Choroid plexus epithelial cell (primary cell): ENCODE measurements around the gene GLCE.

Source experiments
- DNase-seq: peaks from one replicate; pipeline ENCODE4 v3.0.0-alpha.2; 2010; ENCODE audit warnings: low read depth
- H3K4me3 ChIP-seq: 2 replicates; pipeline ENCODE4 v1.5.1; 2011; ENCODE audit warnings: low read depth, mild to moderate bottlenecking, control low read depth, low read length, moderate library complexity
- TF ChIP-seq, protein P1 (sequence below): conservative IDR thresholded peaks from 2 replicates; pipeline ENCODE4 v1.5.1; 2011; ENCODE audit warnings: low read depth, mild to moderate bottlenecking, control low read depth, inconsistent platforms, low read length, moderate library complexity

GLCE gene

DNA sequence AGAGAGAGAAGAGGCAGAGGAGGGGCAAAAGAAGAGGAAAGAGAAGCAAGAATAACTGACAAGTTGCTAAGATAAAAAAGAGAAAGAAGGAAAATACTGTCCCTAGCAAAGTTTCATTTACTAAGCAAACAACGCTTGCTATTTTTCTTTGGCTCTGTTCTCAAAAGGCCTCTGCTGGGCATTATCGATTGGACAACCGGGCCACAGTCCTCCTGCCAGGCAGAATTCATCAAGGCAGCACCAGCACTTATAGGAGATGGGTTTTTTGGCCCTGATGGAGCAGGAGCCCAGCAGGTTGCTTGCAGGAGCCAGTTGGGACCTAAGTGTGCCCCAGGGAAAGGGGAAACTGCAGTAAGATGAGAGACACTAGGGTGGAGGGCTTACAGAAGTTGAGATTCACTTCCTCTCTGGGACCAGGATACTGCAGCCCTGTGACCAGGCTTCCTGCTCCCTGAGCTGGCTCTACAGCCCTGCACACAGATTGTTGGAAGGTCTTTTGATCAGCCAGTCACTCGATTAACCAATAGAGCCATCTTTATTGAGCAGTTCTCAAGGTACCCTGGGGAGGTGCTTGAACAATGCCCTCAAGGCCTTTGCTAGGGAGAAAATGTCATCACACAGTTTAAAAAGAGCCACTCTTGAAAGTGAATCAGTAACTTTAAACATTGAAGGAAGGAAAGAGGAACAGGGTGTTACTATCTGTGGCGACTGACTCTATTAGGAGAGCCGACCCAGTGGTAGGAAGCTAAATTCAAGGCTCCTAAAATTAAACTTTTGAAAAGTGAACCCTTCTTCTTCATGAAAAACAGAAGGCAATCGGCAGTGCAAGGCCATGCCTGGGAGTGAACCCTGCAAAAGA lies 28.8 kb upstream of the GLCE start:
- no peak for DNase-seq
- TF ChIP-seq, protein P1, sequence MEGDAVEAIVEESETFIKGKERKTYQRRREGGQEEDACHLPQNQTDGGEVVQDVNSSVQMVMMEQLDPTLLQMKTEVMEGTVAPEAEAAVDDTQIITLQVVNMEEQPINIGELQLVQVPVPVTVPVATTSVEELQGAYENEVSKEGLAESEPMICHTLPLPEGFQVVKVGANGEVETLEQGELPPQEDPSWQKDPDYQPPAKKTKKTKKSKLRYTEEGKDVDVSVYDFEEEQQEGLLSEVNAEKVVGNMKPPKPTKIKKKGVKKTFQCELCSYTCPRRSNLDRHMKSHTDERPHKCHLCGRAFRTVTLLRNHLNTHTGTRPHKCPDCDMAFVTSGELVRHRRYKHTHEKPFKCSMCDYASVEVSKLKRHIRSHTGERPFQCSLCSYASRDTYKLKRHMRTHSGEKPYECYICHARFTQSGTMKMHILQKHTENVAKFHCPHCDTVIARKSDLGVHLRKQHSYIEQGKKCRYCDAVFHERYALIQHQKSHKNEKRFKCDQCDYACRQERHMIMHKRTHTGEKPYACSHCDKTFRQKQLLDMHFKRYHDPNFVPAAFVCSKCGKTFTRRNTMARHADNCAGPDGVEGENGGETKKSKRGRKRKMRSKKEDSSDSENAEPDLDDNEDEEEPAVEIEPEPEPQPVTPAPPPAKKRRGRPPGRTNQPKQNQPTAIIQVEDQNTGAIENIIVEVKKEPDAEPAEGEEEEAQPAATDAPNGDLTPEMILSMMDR: no peak
- H3K4me3 ChIP-seq: no peak overlapping the region

DNA sequence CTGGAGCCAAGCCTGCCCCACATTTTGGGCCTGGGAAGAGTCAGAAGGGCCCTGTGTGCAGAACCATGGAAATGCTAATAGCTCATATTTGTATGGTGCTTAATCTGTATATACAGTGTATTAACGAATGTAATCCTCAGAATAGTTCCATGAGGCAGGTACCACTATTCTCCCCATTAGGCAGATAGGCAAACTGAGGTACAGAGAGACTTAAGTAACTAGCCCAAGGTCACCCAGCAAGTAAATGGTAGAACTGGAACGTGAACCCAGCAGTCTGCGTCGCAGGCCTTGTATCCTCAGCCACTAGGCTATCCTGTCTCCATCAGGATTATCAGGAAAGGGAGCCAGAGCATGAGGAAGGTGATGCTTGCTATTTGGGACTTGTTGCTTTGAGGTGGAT lies 28.0 kb upstream of the GLCE start:
- H3K4me3 ChIP-seq: no peak overlapping the region
- no peak for DNase-seq
- TF ChIP-seq, protein P1: no peak

DNA sequence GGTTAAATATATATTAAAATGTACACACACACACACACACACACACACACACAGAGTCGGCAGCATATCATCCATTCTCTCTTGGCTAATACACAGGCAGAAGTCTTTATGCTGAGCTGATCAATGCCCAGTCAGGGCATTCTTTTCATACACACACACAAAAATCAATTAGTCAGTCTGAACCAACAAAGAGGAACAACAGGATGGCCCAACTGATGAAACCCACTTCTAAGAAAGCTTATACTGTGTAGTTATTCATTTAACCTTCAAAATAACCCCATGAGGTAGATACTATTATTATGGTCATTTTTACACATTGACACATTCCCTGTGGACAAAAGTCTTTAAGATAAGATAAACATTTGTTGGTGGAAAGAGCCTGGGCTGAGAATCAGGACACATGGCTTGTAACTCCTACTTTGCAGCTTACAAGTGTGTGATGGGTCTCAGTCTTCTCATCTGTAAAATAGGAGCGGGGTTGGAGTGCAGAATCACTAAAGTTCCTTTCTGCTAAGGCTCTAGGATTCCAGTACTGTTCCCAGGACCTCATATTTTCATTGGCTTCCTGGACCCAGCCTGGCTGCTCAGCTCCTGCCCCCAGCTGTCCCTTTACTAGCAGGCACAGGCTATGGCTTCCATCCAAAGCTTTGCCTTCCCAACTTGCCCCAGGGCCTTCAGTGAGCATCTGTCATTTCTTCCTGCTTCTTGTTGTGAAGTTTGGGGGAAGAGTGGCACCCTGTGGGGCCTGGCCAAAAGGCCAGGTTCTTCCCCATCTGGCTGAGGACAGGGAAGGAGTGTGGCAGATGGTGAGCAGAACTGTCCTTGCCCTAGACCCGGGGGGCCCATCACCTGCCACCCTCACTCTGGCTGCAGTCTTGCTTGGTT lies 27.2 kb upstream of the GLCE start:
- H3K4me3 ChIP-seq: no peak overlapping the region
- no peak for DNase-seq
- TF ChIP-seq, protein P1: no peak

DNA sequence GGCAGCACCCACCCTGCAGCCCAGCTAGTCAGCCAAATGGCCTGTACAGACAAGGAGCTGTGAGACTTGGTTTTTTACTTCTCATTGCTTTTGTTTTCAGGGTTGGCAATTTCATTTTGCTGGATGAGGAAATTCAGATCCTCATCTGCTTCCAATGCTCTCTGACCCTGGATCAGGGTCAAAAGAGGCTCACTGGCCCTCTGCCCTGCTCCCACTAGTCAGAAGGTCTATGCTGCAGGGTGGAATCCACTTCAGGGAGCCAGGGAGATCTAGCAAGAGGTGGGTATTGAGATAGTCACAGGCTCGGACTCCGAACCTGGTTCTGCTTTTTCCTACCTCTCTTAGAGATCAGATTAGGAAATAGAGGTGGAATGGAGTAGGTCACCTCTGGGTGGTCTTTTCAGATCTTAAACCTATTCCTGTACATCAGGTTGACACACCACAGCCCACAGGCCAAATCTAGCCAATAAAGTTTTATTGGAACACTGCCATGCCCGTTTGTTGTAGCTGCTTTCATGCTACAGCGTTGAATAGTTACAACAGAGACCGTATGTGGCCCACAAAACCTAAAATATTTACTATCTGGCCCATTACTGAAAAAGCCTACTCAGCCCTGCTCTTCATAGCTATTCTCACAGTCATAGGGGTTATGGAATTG lies 26.4 kb upstream of the GLCE start:
- no peak overlapping the region for H3K4me3 ChIP-seq
- no peak for DNase-seq
- TF ChIP-seq, protein P1: no peak

DNA sequence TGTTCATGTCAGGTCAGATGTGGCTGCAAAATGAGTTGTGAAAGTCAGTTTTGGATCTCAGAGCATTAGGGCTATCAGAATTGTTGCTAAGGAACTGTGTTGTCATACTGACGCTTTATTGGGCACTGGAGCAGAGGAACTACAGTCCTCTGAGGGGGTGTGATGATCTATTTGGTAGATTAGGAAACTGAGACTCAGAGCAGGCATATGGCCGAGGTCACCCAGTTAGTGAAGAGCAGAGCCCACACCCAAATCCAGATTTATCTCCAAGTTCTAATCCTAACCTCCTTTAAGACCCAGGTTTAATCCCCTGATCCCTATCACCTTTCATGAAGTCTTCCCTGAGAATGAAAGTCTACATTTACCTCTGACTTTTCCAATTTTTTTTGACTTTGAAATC lies 25.6 kb upstream of the GLCE start:
- no peak overlapping the region for H3K4me3 ChIP-seq
- TF ChIP-seq, protein P1: no peak
- DNase-seq: no peak

DNA sequence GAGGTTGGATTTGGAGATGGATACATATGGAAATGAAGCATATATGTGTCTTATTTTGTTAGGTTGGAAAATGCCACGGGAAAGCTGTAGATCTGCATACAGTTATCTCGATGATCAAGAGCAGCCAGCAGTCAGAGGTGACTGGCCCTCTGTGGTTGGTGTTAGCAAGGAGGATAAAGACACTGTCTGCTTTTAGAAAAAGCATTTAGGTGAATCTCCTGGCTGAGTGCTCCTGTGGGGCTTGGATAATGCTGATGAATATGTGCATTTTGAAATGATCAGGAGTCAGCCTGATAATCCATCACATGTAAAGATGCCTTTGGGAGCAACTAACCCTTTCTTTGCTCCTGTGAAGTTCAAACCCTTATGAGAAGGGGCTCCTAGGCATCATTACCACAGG lies 24.9 kb upstream of the GLCE start:
- no peak for DNase-seq
- no peak overlapping the region for H3K4me3 ChIP-seq

More for the DNA sequence above, 24.9 kb upstream of the GLCE start:
- TF ChIP-seq, protein P1: no peak
